NB4 (cell line): ENCODE measurements around the gene APC.

Source experiments
- DNase-seq: peaks from one replicate; pipeline ENCODE4 v3.0.0; 2010; ENCODE audit warnings: low read depth
- H3K4me3 ChIP-seq: one replicate; pipeline ENCODE4 v1.5.1; 2011; ENCODE audit warnings: mild to moderate bottlenecking, low read depth, low read length, moderate library complexity
- MYC ChIP-seq: IDR thresholded peaks from 2 replicates; pipeline ENCODE4 v1.6.1; 2011; ENCODE audit warnings: low read depth, low read length
- POLR2A ChIP-seq: IDR thresholded peaks from 2 replicates; pipeline ENCODE4 v1.6.1; 2011; ENCODE audit warnings: mild to moderate bottlenecking; ENCODE audit not compliant: insufficient read length; ENCODE audit errors: extremely low read depth
- TF ChIP-seq, protein P1 (sequence below): IDR thresholded peaks from one replicate; pipeline ENCODE4 v1.5.1; 2012; ENCODE audit warnings: low read depth, low read length
- TF ChIP-seq, protein P2 (sequence below): IDR thresholded peaks from 2 replicates; pipeline ENCODE4 v1.6.1; 2011; ENCODE audit warnings: low read depth, low read length

The APC gene

DNA sequence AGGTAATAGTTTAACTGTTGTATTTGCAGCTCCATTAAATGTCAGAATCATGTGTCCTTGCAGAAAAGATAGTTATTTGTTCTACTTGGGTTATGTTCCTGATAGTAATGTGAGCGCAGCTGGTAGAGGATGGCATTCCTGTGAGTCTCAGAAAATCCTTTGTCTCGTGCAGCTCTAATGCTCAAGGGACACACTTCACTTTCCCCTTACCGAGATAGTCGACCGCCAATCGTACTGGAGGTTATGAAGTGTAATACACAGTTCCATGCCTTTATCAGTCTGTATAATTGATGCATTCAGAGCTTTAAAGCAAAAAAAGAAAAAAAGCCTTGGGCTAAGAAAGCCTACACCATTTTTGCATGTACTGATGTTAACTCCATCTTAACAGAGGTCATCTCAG lies 63.2 kb downstream of the APC start:
- no peak for DNase-seq
- TF ChIP-seq, protein P1, sequence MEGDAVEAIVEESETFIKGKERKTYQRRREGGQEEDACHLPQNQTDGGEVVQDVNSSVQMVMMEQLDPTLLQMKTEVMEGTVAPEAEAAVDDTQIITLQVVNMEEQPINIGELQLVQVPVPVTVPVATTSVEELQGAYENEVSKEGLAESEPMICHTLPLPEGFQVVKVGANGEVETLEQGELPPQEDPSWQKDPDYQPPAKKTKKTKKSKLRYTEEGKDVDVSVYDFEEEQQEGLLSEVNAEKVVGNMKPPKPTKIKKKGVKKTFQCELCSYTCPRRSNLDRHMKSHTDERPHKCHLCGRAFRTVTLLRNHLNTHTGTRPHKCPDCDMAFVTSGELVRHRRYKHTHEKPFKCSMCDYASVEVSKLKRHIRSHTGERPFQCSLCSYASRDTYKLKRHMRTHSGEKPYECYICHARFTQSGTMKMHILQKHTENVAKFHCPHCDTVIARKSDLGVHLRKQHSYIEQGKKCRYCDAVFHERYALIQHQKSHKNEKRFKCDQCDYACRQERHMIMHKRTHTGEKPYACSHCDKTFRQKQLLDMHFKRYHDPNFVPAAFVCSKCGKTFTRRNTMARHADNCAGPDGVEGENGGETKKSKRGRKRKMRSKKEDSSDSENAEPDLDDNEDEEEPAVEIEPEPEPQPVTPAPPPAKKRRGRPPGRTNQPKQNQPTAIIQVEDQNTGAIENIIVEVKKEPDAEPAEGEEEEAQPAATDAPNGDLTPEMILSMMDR: no peak
- TF ChIP-seq MYC (no peak), POLR2A (no peak)
- TF ChIP-seq, protein P2, sequence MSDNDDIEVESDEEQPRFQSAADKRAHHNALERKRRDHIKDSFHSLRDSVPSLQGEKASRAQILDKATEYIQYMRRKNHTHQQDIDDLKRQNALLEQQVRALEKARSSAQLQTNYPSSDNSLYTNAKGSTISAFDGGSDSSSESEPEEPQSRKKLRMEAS: no peak
- no peak overlapping the region for H3K4me3 ChIP-seq

DNA sequence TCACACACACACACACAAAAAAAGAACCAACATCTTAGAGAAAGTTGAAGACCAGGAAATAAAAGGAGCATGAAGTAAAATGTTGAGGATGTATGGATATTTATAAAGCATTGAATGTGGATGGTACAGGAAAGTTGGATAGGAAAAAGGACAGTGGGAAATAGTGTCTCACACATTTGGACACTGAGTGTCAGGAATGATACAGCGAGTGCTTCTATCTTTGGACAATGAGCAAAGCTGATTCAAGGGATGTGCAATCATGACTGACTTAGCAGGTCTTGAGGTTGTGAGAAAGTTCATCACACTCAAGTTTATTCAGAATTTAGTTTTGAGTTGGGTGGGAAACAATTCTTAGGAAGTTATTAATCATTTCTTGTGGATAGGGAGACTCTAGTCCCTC lies 73.3 kb downstream of the APC start:
- DNase-seq: no peak
- TF ChIP-seq, protein P2: no peak
- TF ChIP-seq MYC (no peak), POLR2A (no peak)
- TF ChIP-seq, protein P1: no peak
- no peak overlapping the region for H3K4me3 ChIP-seq

DNA sequence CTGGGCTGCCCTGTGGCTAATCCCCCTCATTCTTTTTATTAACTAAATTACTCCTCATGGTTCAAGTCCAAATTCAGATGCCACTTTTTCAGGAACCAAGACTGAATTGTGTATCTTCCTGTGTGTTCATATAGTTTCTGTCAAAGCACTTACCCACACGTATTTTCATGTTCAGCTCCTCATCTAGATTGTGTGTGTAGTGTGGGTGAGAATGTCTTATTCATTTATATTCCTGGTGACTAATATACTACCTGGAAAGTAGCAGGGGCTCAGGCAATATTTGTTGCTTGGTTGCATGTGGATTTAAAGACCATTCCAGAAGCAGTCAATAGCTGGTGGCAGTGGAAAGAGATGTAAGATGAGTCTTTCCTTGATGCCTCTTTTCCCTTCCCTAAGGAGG lies 74.9 kb downstream of the APC start:
- TF ChIP-seq, protein P2: no peak
- TF ChIP-seq, protein P1: no peak
- TF ChIP-seq MYC (no peak), POLR2A (no peak)
- H3K4me3 ChIP-seq: no peak overlapping the region
- no peak for DNase-seq

DNA sequence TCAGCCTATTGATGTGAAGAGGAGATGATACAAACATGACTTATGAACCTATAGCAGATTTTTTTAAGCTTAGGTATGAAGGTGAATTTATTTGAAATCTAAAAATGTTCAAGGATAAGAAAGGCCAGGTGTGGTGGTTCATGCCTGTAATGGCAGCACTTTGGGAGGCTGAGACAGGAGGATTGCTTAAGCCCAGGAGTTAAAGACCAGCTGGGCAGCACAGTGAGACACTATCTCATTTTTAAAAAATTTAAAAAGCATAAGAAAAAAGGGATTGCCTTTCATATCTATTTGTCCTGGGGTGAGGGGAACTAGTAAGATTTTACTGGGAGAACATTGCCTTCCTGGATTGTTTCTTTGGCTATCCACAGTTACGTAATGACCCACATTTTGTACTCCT lies 82.6 kb downstream of the APC start:
- no peak overlapping the region for H3K4me3 ChIP-seq
- TF ChIP-seq MYC: no peak
- TF ChIP-seq POLR2A: no peak
- TF ChIP-seq, protein P2: no peak
- TF ChIP-seq, protein P1: no peak
- no peak for DNase-seq

DNA sequence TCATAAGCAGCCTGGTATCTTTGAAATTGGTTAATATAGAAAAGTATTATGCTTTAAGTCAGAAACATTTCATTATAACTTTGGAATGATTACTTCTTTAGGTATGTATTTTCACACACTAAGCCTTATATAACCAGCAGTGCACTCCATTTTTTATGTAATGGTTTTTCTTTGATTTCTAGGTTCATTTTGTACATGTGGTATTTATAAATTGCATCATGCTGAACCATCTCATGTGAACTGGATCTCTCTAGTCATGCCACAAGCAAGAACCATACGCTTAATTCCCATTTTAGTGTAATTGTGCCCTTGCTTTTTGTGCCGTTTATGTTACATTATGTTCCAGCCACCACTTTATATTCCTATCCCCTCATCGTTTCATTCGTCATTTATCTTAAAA lies 84.8 kb downstream of the APC start:
- H3K4me3 ChIP-seq: no peak overlapping the region
- TF ChIP-seq MYC: no peak
- no peak for TF ChIP-seq POLR2A
- TF ChIP-seq, protein P2: no peak
- TF ChIP-seq, protein P1: no peak
- no peak for DNase-seq

DNA sequence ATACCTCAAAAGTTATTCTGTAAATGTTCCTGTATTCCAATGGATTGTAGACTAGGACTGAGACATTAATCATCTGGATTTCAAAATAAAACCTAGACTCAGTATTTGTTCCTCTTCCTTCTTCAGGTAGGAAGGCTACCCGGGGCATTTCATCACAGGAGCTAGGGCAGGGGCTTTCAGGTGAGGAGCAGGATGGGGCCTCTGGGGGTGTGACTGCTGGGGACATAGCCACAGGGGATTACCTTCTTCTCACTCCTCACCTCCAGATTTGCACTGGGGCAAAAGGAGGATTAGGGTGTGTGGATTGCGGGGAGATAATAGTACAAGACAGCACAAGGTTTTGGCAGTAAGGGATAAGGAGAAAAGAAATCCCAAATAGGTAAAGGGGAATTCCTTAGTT lies 85.5 kb downstream of the APC start:
- no peak for DNase-seq
- TF ChIP-seq, protein P2: no peak
- TF ChIP-seq MYC (no peak), POLR2A (no peak)
- TF ChIP-seq, protein P1: no peak

More for the DNA sequence above, 85.5 kb downstream of the APC start:
- no peak overlapping the region for H3K4me3 ChIP-seq
